Neural cell (in vitro differentiated cells): Measurements from ENCODE around the gene ITGB1BP1. TPM values are rescaled to one million over a fixed set of nuclear protein-coding genes. Genes with fewer than 3 reads are reported as not detected.

Experiments used
- H2AFZ ChIP-seq: fragments of 200-600, 300-800 bp; sonication (generic), shearing (Covaris generic); 2 replicates; pipeline ENCODE4 v1.6.0; 2014; ENCODE audit warnings: low read depth, mild to moderate bottlenecking, antibody characterized with exemption, low read length, moderate library complexity
- H3F3A ChIP-seq: fragments of 200-600 bp; shearing (Covaris generic); 2 replicates; pipeline ENCODE4 v1.6.1; 2016; ENCODE audit warnings: mild to moderate bottlenecking, moderate library complexity, mixed read lengths, antibody characterized with exemption, low read length; ENCODE audit not compliant: insufficient read depth, poor library complexity, severe bottlenecking
- H3K27ac ChIP-seq: fragments of 200-600, 300-800 bp; sonication (generic), shearing (Covaris generic); 2 replicates; pipeline ENCODE4 v1.5.1; 2014; ENCODE audit warnings: mild to moderate bottlenecking, low read length, moderate library complexity
- H3K27me3 ChIP-seq: fragments of 300-800, 200-600 bp; sonication (generic), shearing (Covaris generic); 2 replicates; pipeline ENCODE4 v1.6.0; 2014; ENCODE audit warnings: mild to moderate bottlenecking, low read depth, low read length, moderate library complexity; ENCODE audit not compliant: insufficient read depth
- H3K36me3 ChIP-seq: fragments of 300-800, 200-600 bp; sonication (generic), shearing (Covaris generic); 2 replicates; pipeline ENCODE4 v1.5.1; 2014; ENCODE audit warnings: mild to moderate bottlenecking, antibody characterized with exemption, low read length, moderate library complexity; ENCODE audit not compliant: insufficient read depth
- H3K4me2 ChIP-seq: fragments of 300-800, 200-600 bp; sonication (generic), shearing (Covaris generic); 2 replicates; pipeline ENCODE4 v1.6.0; 2014; ENCODE audit warnings: mild to moderate bottlenecking, low read length
- H3K4me3 ChIP-seq: fragments of 300-800, 200-600 bp; sonication (generic), shearing (Covaris generic); 2 replicates; pipeline ENCODE4 v1.5.1; 2014; ENCODE audit warnings: mild to moderate bottlenecking, low read length, moderate library complexity
- H3K79me2 ChIP-seq: fragments of 200-600 bp; shearing (Covaris generic); replicated peaks from 2 replicates; pipeline ENCODE4 v1.6.0; 2014; ENCODE audit warnings: mild to moderate bottlenecking, low read length, moderate library complexity; ENCODE audit not compliant: insufficient read depth
- H3K9ac ChIP-seq: fragments of 300-800, 200-600 bp; sonication (generic), shearing (Covaris generic); 2 replicates; pipeline ENCODE4 v1.6.1; 2016; ENCODE audit warnings: mild to moderate bottlenecking, low read length, mixed read lengths
- H3K9me2 ChIP-seq: fragments of 200-600 bp; shearing (Covaris generic); 2 replicates; pipeline ENCODE4 v1.6.1; 2016; ENCODE audit warnings: mild to moderate bottlenecking, low read length, mixed read lengths; ENCODE audit not compliant: insufficient read depth
- H3K9me3 ChIP-seq: fragments of 200-600, 300-800 bp; sonication (generic), shearing (Covaris generic); 2 replicates; pipeline ENCODE4 v1.6.1; 2016; ENCODE audit warnings: mild to moderate bottlenecking, mixed run types, low read length, moderate library complexity, mixed read lengths
- H4K20me1 ChIP-seq: fragments of 200-600 bp; shearing (Covaris generic); 2 replicates; pipeline ENCODE4 v1.6.1; 2016; ENCODE audit warnings: mild to moderate bottlenecking, mixed run types; ENCODE audit not compliant: insufficient read depth
- CTCF ChIP-seq: fragments of 450-650 bp; IDR thresholded peaks from 2 replicates; pipeline ENCODE4 v1.5.1; 2014; ENCODE audit warnings: antibody characterized with exemption, mild to moderate bottlenecking, moderate library complexity; ENCODE audit not compliant: poor library complexity, severe bottlenecking
- EP300 ChIP-seq: fragments of 450-650 bp; conservative IDR thresholded peaks from 2 replicates; pipeline ENCODE4 v1.6.1; 2014; ENCODE audit warnings: antibody characterized with exemption, mild to moderate bottlenecking, moderate library complexity; ENCODE audit not compliant: poor library complexity, severe bottlenecking
- EZH2 ChIP-seq: fragments of 200-600, 300-800 bp; shearing (Covaris generic), sonication (generic); IDR thresholded peaks from 2 replicates; pipeline ENCODE4 v1.6.1; 2014; ENCODE audit warnings: antibody characterized with exemption, low read length, borderline replicate concordance, mild to moderate bottlenecking; ENCODE audit not compliant: insufficient read depth, poor library complexity, severe bottlenecking
- MXI1 ChIP-seq: fragments of 450-650 bp; conservative IDR thresholded peaks from 2 replicates; pipeline ENCODE4 v1.6.1; 2014; ENCODE audit warnings: antibody characterized with exemption, mild to moderate bottlenecking; ENCODE audit not compliant: poor library complexity, severe bottlenecking
- POLR2AphosphoS5 ChIP-seq: IDR thresholded peaks from 2 replicates; pipeline ENCODE4 v1.6.1; 2012
- RAD21 ChIP-seq: fragments of 450-650 bp; conservative IDR thresholded peaks from 2 replicates; pipeline ENCODE4 v1.6.1; 2014; ENCODE audit warnings: antibody characterized with exemption, mild to moderate bottlenecking, moderate library complexity
- SMC3 ChIP-seq: fragments of 450-650 bp; conservative IDR thresholded peaks from 2 replicates; pipeline ENCODE4 v1.6.1; 2014; ENCODE audit warnings: antibody characterized with exemption, mild to moderate bottlenecking, moderate library complexity; ENCODE audit not compliant: poor library complexity
- TAF1 ChIP-seq: IDR thresholded peaks from 2 replicates; pipeline ENCODE4 v1.6.1; 2012; ENCODE audit warnings: low read depth
- polyA plus RNA-seq: library from polyadenylated mRNA; depleted of rRNA; stranded (reverse); fragments of >200 nt; gene quantifications from 2 replicates; pipeline ENCODE4 v1.2.3, GENCODE V29; 2014
- TF ChIP-seq, protein P1 (sequence below): IDR thresholded peaks from 2 replicates; pipeline ENCODE4 v1.6.1; 2012; ENCODE audit warnings: borderline replicate concordance

The ITGB1BP1 gene
- polyA plus RNA-seq, 1 donor from 2014 or later = 98.0 TPM

DNA sequence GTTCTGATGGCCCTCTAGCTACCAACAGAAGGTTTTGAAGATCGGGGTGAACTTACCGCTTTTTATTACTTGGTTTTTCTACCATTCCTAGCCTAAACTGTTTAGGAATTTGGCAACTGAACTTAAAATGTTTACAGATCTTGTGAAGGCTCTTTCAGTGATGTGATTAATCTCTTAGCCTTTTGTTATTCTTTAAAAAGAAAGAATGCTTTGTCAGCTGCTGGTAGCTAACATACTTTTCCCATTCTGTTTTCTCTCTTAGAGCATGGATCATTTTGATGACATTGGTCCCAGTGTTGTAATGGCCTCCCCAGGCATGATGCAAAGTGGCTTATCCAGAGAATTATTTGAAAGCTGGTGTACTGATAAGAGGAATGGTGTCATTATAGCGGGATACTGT, 18.2 kb upstream of the ITGB1BP1 start:
- H3K27ac ChIP-seq = no peak overlapping the region
- H2AFZ ChIP-seq = no peak overlapping the region
- TF ChIP-seq TAF1 = no peak
- H3K27me3 ChIP-seq = no peaks in the 10 kb centered on the region
- peaks cover 12% of the 10 kb centered on the region for H3K36me3 ChIP-seq
- no peaks in the 10 kb centered on the region for H3K9me3 ChIP-seq
- no peaks in the 10 kb centered on the region for H3F3A ChIP-seq
- no peaks in the 10 kb centered on the region for H3K79me2 ChIP-seq
- H4K20me1 ChIP-seq = no peaks in the 10 kb centered on the region
- H3K4me3 ChIP-seq = no peak overlapping the region
- no peaks in the 10 kb centered on the region for H3K9me2 ChIP-seq
- no peak overlapping the region for H3K4me2 ChIP-seq
- no peak overlapping the region for H3K9ac ChIP-seq

DNA sequence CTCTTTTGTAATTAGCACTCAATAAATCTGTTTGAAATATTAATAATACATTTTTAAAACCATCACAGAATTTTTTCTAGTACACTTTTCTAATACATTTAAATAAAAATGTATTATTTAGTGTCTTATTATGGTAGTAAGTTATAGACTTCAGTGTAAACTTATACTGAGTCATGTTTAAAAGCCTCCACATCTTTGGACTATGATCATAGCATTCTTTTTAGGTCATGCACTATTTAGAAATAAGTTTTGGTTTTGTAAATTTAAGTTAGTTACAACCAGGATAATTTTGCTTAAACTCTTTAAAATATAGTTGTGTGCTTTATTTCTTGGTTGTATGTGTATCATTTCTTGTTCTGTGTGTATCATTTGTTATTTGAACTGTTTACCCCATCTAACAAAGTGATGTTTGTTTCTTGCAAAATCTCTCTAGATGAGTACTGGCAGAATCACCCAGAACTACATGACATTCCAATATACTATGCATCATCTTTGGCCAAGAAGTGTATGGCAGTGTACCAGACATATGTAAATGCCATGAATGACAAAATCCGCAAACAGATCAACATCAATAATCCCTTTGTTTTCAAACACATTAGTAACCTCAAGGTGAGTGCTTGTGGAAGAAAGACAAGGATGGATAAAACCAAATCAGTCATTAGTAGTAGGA, 16.9 kb upstream of the ITGB1BP1 start:
- Histone ChIP-seq H3K79me2 (no peaks in the 10 kb centered on the region), H4K20me1 (no peaks in the 10 kb centered on the region), H3F3A (no peaks in the 10 kb centered on the region), H3K27me3 (no peaks in the 10 kb centered on the region), H3K27ac (no peak overlapping the region), H2AFZ (no peak overlapping the region), H3K9me3 (no peaks in the 10 kb centered on the region), H3K36me3 (peaks cover 12% of the 10 kb centered on the region), H3K9ac (no peak overlapping the region), H3K4me2 (no peak overlapping the region), H3K4me3 (no peak overlapping the region), H3K9me2 (no peaks in the 10 kb centered on the region)
- TF ChIP-seq, protein P1, sequence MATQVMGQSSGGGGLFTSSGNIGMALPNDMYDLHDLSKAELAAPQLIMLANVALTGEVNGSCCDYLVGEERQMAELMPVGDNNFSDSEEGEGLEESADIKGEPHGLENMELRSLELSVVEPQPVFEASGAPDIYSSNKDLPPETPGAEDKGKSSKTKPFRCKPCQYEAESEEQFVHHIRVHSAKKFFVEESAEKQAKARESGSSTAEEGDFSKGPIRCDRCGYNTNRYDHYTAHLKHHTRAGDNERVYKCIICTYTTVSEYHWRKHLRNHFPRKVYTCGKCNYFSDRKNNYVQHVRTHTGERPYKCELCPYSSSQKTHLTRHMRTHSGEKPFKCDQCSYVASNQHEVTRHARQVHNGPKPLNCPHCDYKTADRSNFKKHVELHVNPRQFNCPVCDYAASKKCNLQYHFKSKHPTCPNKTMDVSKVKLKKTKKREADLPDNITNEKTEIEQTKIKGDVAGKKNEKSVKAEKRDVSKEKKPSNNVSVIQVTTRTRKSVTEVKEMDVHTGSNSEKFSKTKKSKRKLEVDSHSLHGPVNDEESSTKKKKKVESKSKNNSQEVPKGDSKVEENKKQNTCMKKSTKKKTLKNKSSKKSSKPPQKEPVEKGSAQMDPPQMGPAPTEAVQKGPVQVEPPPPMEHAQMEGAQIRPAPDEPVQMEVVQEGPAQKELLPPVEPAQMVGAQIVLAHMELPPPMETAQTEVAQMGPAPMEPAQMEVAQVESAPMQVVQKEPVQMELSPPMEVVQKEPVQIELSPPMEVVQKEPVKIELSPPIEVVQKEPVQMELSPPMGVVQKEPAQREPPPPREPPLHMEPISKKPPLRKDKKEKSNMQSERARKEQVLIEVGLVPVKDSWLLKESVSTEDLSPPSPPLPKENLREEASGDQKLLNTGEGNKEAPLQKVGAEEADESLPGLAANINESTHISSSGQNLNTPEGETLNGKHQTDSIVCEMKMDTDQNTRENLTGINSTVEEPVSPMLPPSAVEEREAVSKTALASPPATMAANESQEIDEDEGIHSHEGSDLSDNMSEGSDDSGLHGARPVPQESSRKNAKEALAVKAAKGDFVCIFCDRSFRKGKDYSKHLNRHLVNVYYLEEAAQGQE = no peak
- TF ChIP-seq EP300 (no peak), POLR2AphosphoS5 (no peak), RAD21 (no peak), TAF1 (no peak), EZH2 (no peak), MXI1 (no peak), SMC3 (no peak), CTCF (no peak)

GRCh38 chr2:9439536-9439935, 16.2 kb upstream of the ITGB1BP1 start:
- Histone ChIP-seq H3K27ac (no peak overlapping the region), H4K20me1 (no peaks in the 10 kb centered on the region), H3K36me3 (peaks cover 12% of the 10 kb centered on the region), H3K9me2 (no peaks in the 10 kb centered on the region), H3K4me2 (no peak overlapping the region), H3K9me3 (no peaks in the 10 kb centered on the region), H3K79me2 (no peaks in the 10 kb centered on the region), H3K9ac (no peak overlapping the region), H3K4me3 (no peak overlapping the region), H3F3A (no peaks in the 10 kb centered on the region), H2AFZ (no peak overlapping the region), H3K27me3 (no peaks in the 10 kb centered on the region)
- TF ChIP-seq TAF1 = no peak
- no peak for TF ChIP-seq MXI1
- TF ChIP-seq EZH2 = no peak
- no peak for TF ChIP-seq EP300
- no peak for TF ChIP-seq CTCF
- no peak for TF ChIP-seq RAD21
- TF ChIP-seq POLR2AphosphoS5 = no peak
- no peak for TF ChIP-seq SMC3
- TF ChIP-seq, protein P1 = no peak
